T-helper 22 cell (primary cell): Measurements from ENCODE around the gene C3orf22.

ENCODE experiments used
- DNase-seq: peaks from one replicate; pipeline ENCODE4 v3.0.0-alpha.2; 2020; ENCODE audit warnings: low read depth

The C3orf22 gene

DNA sequence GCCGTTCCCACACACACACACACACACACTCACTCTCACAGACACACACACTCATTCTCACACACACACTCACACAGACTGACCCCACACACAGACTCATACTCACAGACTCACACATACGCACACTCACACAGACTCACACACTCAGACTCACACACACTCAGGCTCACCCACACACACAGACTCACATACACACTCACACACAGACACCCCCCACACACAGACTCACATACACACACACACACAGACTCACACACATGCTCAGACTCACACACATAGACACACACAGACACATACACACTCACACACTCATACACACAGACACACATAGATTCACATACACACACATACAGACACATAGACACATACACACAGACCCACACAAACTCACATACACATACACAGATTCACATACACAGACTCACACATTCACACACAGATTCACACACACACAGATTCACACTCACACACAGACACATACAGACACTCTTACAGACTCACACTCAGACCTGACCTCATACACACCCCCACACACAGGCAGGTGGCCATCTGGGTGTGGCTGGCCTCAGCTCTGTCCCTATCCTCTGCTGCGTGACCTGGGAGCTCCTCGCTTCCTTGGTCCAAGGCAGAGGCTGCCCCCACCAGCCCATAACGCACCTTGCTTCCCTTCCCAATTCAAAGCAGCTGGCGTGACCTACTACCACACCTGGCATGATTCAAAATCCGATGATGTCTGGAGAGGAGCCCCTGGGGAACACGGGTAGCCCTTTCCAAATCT, 1.9 kb downstream of the C3orf22 start:
- DNase-seq, result no peak

- no peak for DNase-seq
These were observed 2.7 kb downstream of the C3orf22 start for GRCh38 chr3:126555795-126556636.

- no peak for DNase-seq
These were observed 3.9 kb downstream of the C3orf22 start for GRCh38 chr3:126554560-126555525.

GRCh38 chr3:126553284-126554084, 5.2 kb downstream of the C3orf22 start:
- no peak for DNase-seq

DNA sequence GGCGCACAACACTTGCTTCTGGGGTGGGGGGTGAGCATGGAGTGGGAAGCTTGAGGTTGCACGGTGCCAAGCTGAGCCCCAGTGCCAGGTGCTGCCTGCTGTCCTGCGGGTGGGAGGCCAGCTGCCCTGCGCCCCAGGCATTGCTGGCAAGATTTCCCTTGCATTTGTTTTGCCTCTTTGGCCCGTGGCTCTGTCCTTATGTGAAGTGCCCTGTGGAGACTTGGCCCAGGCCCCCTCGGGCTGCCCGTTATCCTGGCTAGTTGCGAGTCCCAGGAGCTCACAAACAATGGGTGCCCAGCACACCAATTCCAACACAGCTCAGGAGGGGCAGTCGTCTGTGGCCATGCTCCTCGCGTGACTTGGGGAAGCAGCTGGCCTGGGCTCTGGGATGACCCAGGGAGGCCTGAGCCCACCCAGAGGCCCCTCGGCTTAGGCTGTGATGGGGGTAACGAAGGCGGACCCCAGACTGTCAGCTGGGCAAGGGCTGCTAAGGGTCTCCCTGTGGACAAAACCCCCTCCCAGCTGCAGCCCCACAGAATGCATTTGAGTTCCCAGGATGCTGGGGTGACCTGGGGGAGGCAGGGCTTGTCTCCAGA, 5.9 kb downstream of the C3orf22 start:
- DNase-seq, result no peak

- no peak for DNase-seq
These were observed 6.7 kb downstream of the C3orf22 start for GRCh38 chr3:126551839-126552687.

DNA sequence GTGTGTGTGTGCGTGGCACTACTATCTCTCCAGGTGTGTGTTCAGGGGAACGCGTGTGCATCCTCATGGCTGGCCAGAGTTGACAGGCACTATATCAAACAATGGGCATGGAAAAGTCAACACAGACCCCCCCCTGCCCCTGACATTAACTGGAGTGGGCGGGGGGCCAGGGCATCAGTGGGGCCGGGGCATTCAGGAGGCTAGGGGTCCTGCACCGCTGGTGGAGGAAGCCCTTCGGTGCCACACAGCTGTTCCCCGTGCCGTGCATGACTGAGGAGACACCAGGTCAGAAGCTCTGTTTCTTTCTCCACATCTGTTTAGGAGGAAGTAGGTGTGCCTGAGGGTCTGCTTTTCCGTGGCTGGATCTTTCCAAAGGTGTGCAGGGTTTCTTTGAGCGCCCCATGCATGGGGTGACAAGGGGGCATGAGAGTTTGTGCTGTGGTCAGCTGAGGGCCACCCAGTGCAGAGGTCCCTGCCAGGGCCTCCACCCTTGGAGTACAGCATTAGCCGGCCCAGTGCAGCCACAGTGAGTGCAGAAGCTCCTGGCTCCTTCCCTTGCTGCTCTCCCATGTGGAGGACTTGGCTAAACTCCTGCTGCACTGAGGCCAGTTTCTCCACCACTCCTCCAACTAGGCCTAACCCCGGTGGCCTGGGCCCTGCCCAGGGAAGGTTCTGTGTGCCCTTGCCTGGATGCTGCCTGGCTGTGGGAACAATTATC, 7.5 kb downstream of the C3orf22 start:
- no peak for DNase-seq

GRCh38 chr3:126550488-126551051, 8.2 kb downstream of the C3orf22 start:
- DNase-seq, result no peak

DNA sequence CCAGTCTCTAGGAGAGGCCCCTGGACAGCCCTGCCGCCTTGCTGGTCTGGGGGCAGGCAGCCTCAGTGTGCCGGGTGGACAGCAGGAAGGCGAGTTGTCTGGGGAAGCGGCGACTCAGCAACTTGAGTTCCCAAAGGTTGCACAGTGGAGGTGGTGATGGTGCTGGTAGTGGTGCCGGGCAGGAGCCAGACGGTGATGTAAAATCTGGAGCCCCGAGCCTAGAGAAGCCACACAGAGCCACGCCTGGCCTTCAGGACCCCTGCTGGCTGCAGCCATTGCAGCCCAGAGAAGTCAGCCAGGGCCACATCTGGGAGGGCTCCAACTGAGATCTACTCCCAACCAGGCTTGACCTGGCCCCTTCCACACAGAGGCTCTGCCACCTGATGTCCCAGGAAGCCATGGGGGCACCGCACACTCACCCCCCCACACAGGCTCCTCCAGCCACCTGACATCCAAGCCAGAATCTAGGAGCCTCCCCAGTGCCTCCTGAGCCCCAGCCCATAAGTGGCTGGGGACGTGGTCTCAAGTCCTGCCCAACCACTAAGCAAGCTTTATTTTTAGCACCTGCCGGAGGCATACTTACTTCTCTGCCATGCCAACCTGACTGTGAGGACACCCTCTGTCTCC, 8.8 kb downstream of the C3orf22 start:
- no peak for DNase-seq

GRCh38 chr3:126548556-126549466, 9.9 kb downstream of the C3orf22 start:
- DNase-seq, result no peak

DNA sequence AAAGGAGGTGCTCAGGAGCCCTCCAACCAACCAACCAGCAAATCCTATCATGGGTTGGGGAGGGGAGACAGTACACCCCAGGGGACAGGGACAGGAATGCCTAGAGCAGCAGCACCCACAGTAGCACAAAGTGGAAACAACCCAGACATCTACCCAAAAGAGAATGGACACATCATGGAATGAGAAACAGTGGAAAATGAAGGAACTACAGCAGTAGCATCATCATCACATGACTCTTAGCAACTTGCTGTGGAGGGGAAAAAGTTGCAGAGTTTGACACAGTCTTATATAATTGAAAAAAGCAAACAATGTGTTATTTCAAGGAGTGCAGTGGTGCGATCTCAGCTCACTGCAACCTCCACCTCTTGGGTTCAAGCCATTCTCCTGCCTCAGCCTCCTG, 11.0 kb downstream of the C3orf22 start:
- DNase-seq, result no peak

DNA sequence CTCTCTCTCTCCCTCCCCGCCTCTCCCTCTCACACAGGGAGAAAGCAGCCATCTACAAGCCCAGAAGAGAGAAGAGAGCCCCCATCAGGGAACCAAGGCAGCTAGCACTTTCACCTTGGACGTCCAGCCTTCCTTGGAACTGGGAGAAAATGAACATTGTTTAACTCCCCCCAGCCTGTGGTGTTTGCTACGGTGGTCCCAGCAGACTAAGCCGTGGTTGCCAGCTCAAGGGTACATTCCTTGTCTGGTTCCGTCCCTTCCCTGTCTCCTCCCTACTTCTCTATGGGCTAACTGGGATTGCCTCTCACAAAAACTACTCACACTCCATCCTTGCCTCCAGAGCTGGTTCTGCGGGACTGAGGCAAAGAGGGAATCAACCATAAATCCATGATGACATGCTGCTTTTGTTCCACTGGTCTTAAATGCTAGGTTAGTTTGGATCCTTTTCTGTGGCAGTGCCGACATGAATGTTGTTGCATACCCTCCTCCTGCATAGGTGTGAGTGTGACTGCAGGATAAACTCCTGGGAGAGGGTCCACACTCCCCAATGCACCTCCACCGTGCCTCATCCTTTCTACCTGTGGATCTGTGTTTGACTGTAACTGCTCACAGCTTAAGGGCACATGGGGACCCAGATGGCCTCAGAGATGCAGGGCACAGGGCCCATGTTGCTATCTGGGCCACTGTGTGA, 12.0 kb downstream of the C3orf22 start:
- no peak for DNase-seq

- no peak for DNase-seq
These were observed 12.7 kb downstream of the C3orf22 start for GRCh38 chr3:126546013-126546412.

- DNase-seq, result no peak
These were observed 13.2 kb downstream of the C3orf22 start for GRCh38 chr3:126545544-126545943.

DNA sequence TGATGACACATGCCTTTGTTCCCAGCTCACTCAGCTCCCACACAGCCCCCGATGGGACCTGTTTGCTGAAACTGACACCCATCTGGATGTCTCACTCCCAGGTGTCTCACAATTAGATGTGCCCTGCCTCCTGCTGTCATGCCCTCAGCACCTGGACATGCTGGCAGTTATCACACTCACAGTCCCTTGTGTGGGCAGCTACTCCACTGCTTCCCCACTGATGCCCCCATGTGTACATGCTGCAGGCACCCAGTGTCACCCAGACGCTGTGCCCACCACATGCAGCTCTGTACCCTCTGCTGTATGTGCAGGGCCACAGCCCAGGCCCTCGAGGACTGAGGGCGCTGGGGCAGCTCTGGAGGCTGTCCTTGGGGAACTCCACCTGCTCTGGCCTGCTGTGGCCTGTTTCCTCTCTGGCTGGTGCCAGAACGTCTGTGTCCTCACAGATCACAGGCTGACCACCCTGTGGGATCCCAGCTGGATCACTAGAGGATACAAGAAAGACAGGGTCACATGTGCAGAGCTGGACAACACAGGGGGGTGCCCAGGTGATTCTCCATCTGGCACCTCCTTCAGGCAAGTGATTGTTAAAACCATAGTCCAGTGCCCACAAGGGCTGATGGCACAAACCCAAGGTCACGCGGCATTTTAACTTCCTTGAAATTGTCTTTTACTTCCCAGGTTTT, 14.0 kb downstream of the C3orf22 start:
- no peak for DNase-seq

DNA sequence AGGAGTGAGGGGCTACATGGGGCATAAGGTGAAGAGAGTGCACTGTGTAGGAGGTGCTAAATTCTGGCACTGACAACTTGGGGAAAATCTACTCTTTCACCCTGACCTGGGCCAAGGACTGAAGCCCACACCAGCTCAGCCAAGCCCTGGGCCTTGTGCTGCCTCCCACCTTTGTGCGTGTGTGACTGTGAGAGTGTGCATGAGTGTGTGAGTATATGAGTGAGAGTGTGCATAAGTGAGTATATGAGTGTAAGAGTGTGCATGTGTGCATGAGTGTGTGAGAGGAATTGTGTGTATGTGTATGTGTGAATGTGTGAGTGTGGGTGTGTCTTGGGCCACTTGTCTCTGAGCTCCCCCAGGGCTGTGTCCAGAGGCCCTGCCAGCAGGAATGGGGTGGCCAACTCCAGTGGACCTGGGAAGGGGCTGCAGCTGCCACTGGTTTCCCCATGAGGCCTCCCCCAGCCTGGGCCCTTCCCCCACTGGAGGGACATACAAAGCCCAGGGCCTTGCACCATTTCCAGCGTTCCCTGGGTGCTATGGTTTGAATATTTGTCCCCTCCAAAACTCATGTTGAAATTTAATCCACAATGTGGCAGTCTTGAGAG, 15.2 kb downstream of the C3orf22 start:
- no peak for DNase-seq
